ENCODE data around the gene SPECC1L.

Gene SPECC1L

DNA sequence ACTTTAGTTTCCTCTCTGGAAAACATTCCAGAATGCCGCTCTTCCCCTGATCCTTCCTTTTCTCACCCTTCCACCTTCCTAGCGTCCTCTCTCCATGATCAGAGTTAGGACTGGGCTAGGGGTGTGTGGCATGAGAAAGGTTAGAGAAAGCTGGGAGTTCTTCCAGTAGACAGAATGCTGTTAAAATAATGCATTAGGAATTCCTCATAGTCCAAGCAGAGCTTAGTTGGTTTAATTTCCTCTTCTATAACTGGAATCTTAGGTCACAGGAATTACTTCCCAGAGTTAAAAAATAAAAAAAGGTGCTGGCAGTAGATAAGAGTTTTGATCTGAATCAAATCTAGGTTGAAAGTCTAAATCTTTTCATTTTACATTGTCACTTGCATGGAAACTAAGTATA, 119.5 kb downstream of the SPECC1L start:
- DNase-seq (ENCODE audit: low spot score), result no peak
- in situ Hi-C loops (cut with MboI; ENCODE audit: low pct_unique_long_range_greater_than_20kb, low sequenced_read_pairs, unreplicated experiment), result no loop called here
- TF ChIP-seq, protein P1, sequence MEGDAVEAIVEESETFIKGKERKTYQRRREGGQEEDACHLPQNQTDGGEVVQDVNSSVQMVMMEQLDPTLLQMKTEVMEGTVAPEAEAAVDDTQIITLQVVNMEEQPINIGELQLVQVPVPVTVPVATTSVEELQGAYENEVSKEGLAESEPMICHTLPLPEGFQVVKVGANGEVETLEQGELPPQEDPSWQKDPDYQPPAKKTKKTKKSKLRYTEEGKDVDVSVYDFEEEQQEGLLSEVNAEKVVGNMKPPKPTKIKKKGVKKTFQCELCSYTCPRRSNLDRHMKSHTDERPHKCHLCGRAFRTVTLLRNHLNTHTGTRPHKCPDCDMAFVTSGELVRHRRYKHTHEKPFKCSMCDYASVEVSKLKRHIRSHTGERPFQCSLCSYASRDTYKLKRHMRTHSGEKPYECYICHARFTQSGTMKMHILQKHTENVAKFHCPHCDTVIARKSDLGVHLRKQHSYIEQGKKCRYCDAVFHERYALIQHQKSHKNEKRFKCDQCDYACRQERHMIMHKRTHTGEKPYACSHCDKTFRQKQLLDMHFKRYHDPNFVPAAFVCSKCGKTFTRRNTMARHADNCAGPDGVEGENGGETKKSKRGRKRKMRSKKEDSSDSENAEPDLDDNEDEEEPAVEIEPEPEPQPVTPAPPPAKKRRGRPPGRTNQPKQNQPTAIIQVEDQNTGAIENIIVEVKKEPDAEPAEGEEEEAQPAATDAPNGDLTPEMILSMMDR (IDR thresholded peaks at IDR 0.05; ENCODE audit: extremely low read depth, insufficient read depth, missing control alignments), result no peak

DNA sequence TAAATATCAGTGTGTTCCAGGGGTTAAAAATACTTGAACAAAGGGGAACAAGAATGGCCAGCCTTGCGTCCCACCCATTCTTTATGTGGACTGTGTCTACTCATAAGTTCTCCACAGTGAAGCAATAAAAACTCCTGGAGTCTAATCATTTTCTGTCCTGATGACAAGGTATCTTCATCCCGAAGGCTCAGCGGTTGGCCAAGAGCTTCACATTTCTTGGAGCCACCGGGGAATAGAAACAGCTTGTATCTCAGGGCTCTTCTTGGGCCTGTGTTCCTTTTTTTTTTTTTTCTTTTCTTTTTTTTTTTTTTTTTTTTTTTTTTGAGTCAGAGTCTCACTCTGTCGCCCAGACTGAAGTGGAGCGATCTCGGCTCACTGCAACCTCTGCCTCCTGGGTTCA, 119.9 kb downstream of the SPECC1L start:
- in situ Hi-C loops (cut with MboI; ENCODE audit: low pct_unique_long_range_greater_than_20kb, low sequenced_read_pairs, unreplicated experiment), result no loop called here
- DNase-seq (ENCODE audit: low spot score), result no peak

DNA sequence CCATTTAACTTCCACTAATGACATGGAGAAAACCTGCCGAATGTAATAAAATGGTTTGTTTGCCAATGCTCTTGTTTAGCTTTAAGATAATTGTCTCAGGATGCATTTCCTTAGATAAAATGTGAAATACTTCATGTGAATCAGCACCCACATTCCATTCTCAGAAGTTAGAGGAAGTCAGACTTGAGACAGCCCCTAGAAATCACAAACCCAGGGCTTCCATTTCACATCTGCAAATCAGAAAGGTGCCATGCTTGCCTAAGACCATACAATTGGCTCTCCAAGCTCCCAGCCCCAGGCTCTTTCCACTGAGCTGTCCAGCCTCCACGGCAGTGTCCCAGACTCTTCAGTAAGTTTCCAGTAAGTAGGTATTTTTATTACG, 121.2 kb downstream of the SPECC1L start:
- no peak for DNase-seq (ENCODE audit: low spot score)
- in situ Hi-C loops (cut with MboI; ENCODE audit: low pct_unique_long_range_greater_than_20kb, low sequenced_read_pairs, unreplicated experiment), result no loop called here
- TF ChIP-seq, protein P1 (IDR thresholded peaks at IDR 0.05; ENCODE audit: extremely low read depth, insufficient read depth, missing control alignments), result no peak

More for the DNA sequence above, 119.9 kb downstream of the SPECC1L start:
- TF ChIP-seq, protein P1 (IDR thresholded peaks at IDR 0.05; ENCODE audit: extremely low read depth, insufficient read depth, missing control alignments), result no peak

DNA sequence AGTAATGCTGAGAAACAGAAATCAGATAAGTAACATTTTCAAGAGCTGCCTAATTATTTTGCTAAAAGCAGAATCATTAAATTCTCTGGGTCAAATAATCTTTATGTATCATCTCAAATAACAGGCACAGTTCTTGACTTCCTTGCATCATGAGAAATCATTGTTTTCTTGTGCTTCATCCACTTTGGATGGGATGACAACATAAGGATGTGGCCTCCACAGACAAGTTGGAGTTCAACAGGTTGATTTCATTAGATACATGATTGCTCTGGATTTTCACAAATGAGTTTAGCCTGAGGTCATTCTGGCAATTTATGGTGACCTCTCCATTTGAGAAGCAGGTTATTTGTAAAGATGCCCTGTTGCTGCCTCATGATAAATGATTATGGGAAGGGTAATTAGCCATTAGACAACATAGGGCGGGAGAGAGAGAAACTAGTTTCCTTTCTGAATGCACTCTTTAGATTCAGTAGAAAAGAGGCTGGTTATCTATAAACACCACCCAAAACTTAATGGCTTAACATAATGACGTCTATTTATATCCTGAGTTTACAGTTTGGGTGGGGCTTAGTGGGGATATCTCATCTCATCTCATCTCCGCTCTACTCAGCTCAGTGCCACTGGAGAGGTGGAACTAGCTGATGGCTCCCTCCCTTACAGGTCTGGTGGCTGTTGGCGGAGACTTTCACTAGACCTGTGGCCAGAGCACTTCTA, 121.7 kb downstream of the SPECC1L start:
- TF ChIP-seq, protein P1 (IDR thresholded peaks at IDR 0.05; ENCODE audit: extremely low read depth, insufficient read depth, missing control alignments), result no peak
- no peak for DNase-seq (ENCODE audit: low spot score)
- in situ Hi-C loops (cut with MboI; ENCODE audit: low pct_unique_long_range_greater_than_20kb, low sequenced_read_pairs, unreplicated experiment), result no loop called here

DNA sequence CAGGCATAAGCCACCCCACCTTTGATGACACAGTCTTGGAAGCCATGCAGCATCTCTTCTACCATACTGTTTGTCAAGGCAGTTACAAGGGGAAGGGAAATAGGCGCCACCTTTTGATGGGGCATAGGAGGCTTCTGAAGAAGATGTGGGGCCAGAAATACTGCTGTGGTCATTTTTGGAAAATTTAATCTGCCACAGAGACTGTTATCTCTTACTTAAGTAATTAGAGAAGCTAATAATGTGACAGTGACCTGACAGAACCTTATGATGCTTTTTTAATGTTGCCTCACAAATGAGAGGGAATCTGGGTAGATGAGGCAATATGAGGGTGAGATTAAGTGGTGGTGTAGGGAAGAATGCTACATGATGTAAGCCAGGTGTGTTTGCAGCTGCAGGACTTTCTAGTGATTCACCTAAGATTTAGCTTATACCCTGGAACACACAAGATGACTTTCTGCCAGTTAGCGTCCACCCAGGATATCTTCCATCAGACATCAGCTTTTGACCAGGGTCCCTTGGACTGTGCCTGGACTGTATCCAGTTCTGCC, 122.5 kb downstream of the SPECC1L start:
- DNase-seq (ENCODE audit: low spot score), result no peak
- in situ Hi-C loops (cut with MboI; ENCODE audit: low pct_unique_long_range_greater_than_20kb, low sequenced_read_pairs, unreplicated experiment), result no loop called here
- TF ChIP-seq, protein P1 (IDR thresholded peaks at IDR 0.05; ENCODE audit: extremely low read depth, insufficient read depth, missing control alignments), result no peak

DNA sequence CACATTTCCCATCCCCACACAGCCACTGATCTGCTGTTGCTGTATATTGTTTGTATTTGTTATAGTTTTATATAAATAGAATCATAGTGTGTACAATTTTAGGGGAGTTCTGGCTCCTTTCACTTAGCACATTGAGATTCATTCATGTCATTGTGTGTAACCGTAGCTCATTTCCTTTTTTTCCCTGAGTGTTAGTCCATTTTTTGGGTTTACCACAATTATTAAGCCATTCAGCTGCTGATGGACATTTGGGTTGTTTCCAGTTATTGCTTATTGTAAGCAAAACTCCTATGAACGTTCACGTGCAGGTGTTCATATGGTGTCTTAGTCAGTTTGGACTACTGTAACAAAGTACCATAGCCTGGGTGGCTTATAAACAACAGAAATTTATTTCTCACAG, 123.2 kb downstream of the SPECC1L start:
- TF ChIP-seq, protein P1 (IDR thresholded peaks at IDR 0.05; ENCODE audit: extremely low read depth, insufficient read depth, missing control alignments), result no peak
- in situ Hi-C loops (cut with MboI; ENCODE audit: low pct_unique_long_range_greater_than_20kb, low sequenced_read_pairs, unreplicated experiment), result no loop called here
- no peak for DNase-seq (ENCODE audit: low spot score)
